Sigmoid colon (tissue), 4 donors: ENCODE measurements around the gene GPRIN1.

Source experiments
- CTCF ChIP-seq, 4 experiments: fragments of 450-650 bp in 3 of 4; fragments of 200-600 bp in 1 of 4; IDR thresholded peaks; one replicate each; pipeline ENCODE4 v1.5.1; 2016 to 2019; ENCODE audit warnings: antibody characterized with exemption in 4 of 4, mild to moderate bottlenecking in 3 of 4, moderate library complexity in 2 of 4
- EP300 ChIP-seq, 4 donors: sonication (generic); formaldehyde crosslinking; IDR thresholded peaks; one replicate each; pipeline ENCODE4 v1.6.1; 2017; ENCODE audit warnings: antibody characterized with exemption in 4 of 4
- POLR2A ChIP-seq, 2 donors: fragments of 450-650 bp; IDR thresholded peaks; one replicate each; pipeline ENCODE4 v1.6.1; 2016; ENCODE audit warnings: antibody characterized with exemption in 2 of 2, mild to moderate bottlenecking in 2 of 2, moderate library complexity in 2 of 2

GRCh38 chr5:176603091-176603490 lies 6.9 kb downstream of the GPRIN1 start:
- TF ChIP-seq EP300 (IDR thresholded peaks at IDR 0.05), result no peak
- TF ChIP-seq CTCF (IDR thresholded peaks at IDR 0.05), result no peak
- TF ChIP-seq POLR2A (IDR thresholded peaks at IDR 0.05), result no peak
